ENCODE measurements around the gene SNAPC5.
"Not testable (repeated sequence)": the region's sequence is repeated elsewhere in the genome, so short reads cannot be mapped to it uniquely, and the experiment has no call there.

SNAPC5 gene

GRCh38 chr15:66497502-66498455, at the start of gene SNAPC5:
TSS of gene SNAPC5 (minus strand) at chr15:66497762. CDS start at chr15:66497731, 31 bp downstream.
- peak; percentile 67 to 78 for DNase-seq

- no peak for DNase-seq
Measured at GRCh38 chr15:66545255-66545654, 47.7 kb upstream of the SNAPC5 start.

- no peak for DNase-seq
Measured at GRCh38 chr15:66542896-66543295, 45.3 kb upstream of the SNAPC5 start.

GRCh38 chr15:66535056-66535455, 37.5 kb upstream of the SNAPC5 start:
- DNase-seq = no peak

GRCh38 chr15:66524838-66525237, 27.3 kb upstream of the SNAPC5 start:
- DNase-seq = no peak

GRCh38 chr15:66523926-66524325, 26.4 kb upstream of the SNAPC5 start:
- no peak for DNase-seq

- DNase-seq = no peak
Measured at GRCh38 chr15:66515901-66516322, 18.4 kb upstream of the SNAPC5 start.

- DNase-seq = no peak
Measured at GRCh38 chr15:66514586-66514985, 17.0 kb upstream of the SNAPC5 start.

- DNase-seq = no peak
Measured at GRCh38 chr15:66508293-66508883, 10.8 kb upstream of the SNAPC5 start.

GRCh38 chr15:66505818-66506217, 8.3 kb upstream of the SNAPC5 start:
- no peak for DNase-seq

- no peak for DNase-seq
Measured at GRCh38 chr15:66505430-66505811, 7.9 kb upstream of the SNAPC5 start.

- peak in 1 of 2 experiments; percentile 78 for DNase-seq
Measured at GRCh38 chr15:66504563-66505429, 7.2 kb upstream of the SNAPC5 start, which contains the start of the genes RPL4 and ZWILCH. TSS of gene RPL4 (minus strand) at chr15:66504855. CDS start at chr15:66504790, 65 bp downstream. TSS of gene ZWILCH (plus strand) at chr15:66505326. CDS start at chr15:66505339, 13 bp downstream.

- DNase-seq = no peak
Measured at GRCh38 chr15:66503780-66504562, 6.4 kb upstream of the SNAPC5 start.

GRCh38 chr15:66503041-66503648, 5.6 kb upstream of the SNAPC5 start:
- DNase-seq = not testable (repeated sequence)

GRCh38 chr15:66502491-66502890, 4.9 kb upstream of the SNAPC5 start:
- no peak for DNase-seq

GRCh38 chr15:66500346-66500745, 2.8 kb upstream of the SNAPC5 start:
- not testable (repeated sequence) for DNase-seq

- no peak for DNase-seq
Measured at GRCh38 chr15:66498501-66499386, 1.2 kb upstream of the SNAPC5 start.

GRCh38 chr15:66496951-66497501, 536 bp downstream of the SNAPC5 start:
- no peak for DNase-seq

GRCh38 chr15:66494262-66494661, 3.3 kb downstream of the SNAPC5 start:
- no peak for DNase-seq

GRCh38 chr15:66491846-66492245, 5.7 kb downstream of the SNAPC5 start:
- no peak for DNase-seq

All from NCI-H187 (cell line).